CD4-positive, alpha-beta T cell treated with Interleukin-21 for 1 hour (primary cell): Measurements from ENCODE around the gene PHF2.

Experiments used
- DNase-seq: peaks from one replicate; pipeline ENCODE4 v3.0.0-alpha.2; 2020

PHF2 gene

GRCh38 chr9:93576258-93577077 lies at the start of gene PHF2:
PHF2 (plus strand) TSS chr9:93576584; CDS start chr9:93576774, 190 bp downstream.
- DNase-seq: peak; percentile 42

- DNase-seq: no peak
Observed at GRCh38 chr9:93531374-93531773, 45.0 kb upstream of the PHF2 start.

GRCh38 chr9:93532141-93532540 lies 44.2 kb upstream of the PHF2 start:
- no peak for DNase-seq

GRCh38 chr9:93533863-93534262 lies 42.5 kb upstream of the PHF2 start:
- no peak for DNase-seq

- no peak for DNase-seq
Observed at GRCh38 chr9:93536167-93536566, 40.2 kb upstream of the PHF2 start.

- no peak for DNase-seq
Observed at GRCh38 chr9:93536874-93537273, 39.5 kb upstream of the PHF2 start.

- no peak for DNase-seq
Observed at GRCh38 chr9:93540305-93540704, 36.1 kb upstream of the PHF2 start.

- no peak for DNase-seq
Observed at GRCh38 chr9:93541005-93541404, 35.4 kb upstream of the PHF2 start.

GRCh38 chr9:93541581-93542349 lies 34.6 kb upstream of the PHF2 start:
- no peak for DNase-seq

GRCh38 chr9:93543117-93543516 lies 33.3 kb upstream of the PHF2 start:
- no peak for DNase-seq

- no peak for DNase-seq
Observed at GRCh38 chr9:93546356-93546755, 30.0 kb upstream of the PHF2 start.

GRCh38 chr9:93549611-93550010 lies 26.8 kb upstream of the PHF2 start:
- no peak for DNase-seq

GRCh38 chr9:93552923-93553322 lies 23.5 kb upstream of the PHF2 start:
- DNase-seq: no peak

GRCh38 chr9:93555370-93555769 lies 21.0 kb upstream of the PHF2 start:
- no peak for DNase-seq

- no peak for DNase-seq
Observed at GRCh38 chr9:93557366-93558137, 18.8 kb upstream of the PHF2 start.

- DNase-seq: no peak
Observed at GRCh38 chr9:93558503-93558902, 17.9 kb upstream of the PHF2 start.

- no peak for DNase-seq
Observed at GRCh38 chr9:93560991-93561390, 15.4 kb upstream of the PHF2 start.

GRCh38 chr9:93562157-93562556 lies 14.2 kb upstream of the PHF2 start:
- DNase-seq: no peak

GRCh38 chr9:93565089-93565488 lies 11.3 kb upstream of the PHF2 start:
- no peak for DNase-seq

GRCh38 chr9:93566408-93567270 lies 9.7 kb upstream of the PHF2 start:
- peak; percentile 97 for DNase-seq

GRCh38 chr9:93567271-93567959 lies 9.0 kb upstream of the PHF2 start:
- no peak for DNase-seq

GRCh38 chr9:93568169-93568568 lies 8.2 kb upstream of the PHF2 start:
- no peak for DNase-seq
